GM19467 (cell line): Measurements from ENCODE around the gene PTX4.
"Not testable (repeated sequence)": the region's sequence is repeated elsewhere in the genome, so short reads cannot be mapped to it uniquely, and the experiment has no call there.

Experiments used
- ATAC-seq: cut with Tn5 transposase; IDR thresholded peaks from one replicate; pipeline ENCODE4 v1.9.1; 2021; ENCODE audit warnings: mild to moderate bottlenecking, moderate library complexity; ENCODE audit not compliant: unreplicated experiment

PTX4 gene

DNA sequence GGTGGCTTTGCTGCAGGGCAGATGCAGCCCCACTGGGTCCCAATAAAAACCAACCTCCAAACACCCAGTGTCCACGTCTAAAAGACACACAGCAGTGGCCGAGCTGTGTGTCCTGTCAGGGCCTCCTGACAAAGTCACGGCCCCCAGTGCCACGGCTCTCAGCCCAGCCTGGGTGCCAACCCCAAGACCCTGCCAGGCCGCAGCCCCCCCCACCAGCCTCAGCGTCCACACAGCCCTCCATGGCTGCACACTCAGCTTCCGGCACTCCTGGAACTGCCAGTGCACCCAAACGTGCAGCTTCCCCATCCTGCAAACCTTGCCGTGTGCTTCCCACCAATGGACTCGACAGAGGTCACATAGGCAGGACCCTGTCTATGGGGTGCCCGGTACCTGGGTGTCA is 40.8 kb downstream of the PTX4 start:
- ATAC-seq, result no peak

- ATAC-seq, result no peak
Observed at GRCh38 chr16:1446296-1447080, 42.3 kb downstream of the PTX4 start.

DNA sequence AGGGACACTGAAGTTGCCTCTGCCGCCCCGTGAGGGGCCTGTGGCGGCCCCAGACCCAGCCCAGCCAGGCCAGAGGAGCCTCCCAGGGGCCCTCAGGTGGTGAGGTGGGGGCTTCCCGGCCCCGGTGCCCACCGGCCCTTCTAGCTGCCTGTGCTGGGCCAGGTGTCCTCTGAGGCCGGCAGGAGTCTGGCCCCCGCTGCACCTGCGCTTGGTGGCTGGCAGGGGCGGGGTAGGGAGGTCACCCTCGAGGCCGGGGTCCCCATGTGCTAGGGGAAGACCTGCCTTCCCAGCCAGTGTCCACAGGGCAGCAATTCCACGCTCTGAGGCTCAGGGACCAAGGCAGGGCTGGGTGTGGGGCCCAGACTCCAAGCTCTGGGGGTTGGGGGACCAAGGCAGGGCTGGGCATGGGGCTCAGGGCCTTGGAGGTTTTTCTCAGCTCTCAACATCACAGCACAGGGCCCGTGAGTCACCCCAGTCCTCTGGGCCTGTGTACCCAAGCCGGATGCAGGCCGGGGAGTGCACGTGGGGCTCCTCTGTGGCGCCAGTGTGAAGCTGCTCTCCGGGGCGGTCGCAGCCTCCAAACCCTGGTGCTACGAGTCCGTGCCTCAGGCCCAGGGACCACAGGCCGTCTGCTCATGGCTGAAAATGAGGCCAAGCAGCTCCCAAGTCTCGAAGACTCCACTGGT is 43.1 kb downstream of the PTX4 start:
- no peak for ATAC-seq

DNA sequence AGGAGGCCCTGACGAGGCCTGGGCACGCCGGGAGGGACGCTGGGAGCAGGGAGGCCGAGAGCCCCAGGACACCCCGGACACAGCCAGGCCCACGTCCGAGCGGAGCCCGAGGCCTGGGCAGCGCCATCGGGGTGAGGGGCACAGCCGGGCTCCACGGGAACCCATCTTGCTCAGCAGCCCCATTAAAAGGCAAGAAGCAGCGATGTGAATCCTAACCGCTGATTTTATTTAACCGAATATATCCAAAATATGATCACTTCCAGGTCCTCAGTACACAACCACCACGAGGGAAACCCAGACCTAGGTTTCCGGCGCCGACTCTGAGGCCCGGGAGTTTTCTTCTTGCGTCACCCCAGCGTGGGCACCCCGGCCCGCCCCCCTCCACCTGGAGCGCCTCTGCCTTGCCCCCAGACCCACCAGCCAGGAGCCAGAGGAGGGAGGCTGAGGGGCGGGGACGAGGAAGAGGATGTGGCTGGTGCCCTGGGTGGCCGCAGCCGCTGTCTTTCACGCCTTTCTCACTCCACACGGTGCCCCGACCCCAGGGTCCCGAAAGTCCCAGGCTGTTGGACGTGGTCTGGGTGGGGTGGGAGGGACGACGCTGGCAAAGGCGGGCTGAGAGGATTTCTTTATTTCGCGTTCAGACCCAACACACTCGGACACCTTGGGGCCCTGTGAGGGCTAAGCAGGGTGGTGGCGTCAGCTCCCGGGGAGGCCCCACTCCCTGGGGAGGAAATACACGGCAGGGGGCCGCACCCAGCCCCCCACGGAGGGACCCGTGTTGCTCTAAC is 43.8 kb downstream of the PTX4 start:
- ATAC-seq, result no peak

DNA sequence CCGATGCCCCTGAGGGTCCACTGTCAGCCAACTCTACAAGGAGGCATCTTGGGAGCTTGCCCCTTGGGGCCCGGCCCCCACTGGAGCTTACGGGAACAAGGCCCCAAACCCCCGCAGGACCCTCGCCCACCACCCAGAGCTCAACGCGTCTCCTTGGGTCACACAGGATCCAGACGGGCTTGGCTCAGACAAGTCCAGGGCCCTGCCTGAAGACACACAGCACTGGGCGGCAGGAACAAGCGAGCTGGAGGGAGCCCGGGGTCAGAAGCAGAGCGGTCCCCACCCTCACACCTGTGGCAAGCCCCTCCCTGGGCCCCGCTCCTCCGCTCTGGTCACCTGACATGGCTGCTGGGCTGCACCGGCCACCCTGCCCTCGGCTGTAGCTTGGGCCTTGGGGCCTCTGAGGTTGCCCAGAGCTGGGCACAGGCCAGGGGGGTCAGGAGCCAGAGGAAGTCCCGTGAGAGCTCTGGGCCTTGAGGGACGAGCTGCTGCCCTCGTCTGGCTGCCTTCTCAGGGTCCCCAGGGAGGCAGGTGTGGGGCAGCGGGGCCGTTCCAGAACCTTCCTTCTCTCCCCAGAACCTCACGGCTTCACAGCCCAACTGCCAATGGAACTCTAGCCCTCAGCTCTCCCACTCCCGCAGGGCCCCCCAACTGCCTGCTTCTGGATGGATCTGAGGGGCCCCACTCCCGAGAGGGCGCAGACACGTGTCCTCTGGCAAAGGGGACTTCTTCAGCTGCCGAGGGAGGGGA is 44.6 kb downstream of the PTX4 start, which contains the start of gene CCDC154:
Gene CCDC154, minus strand, starts transcription at position 577 of the 750 bp plus-strand sequence. Its CDS starts 234 bp downstream, at position 343.
- no peak for ATAC-seq

DNA sequence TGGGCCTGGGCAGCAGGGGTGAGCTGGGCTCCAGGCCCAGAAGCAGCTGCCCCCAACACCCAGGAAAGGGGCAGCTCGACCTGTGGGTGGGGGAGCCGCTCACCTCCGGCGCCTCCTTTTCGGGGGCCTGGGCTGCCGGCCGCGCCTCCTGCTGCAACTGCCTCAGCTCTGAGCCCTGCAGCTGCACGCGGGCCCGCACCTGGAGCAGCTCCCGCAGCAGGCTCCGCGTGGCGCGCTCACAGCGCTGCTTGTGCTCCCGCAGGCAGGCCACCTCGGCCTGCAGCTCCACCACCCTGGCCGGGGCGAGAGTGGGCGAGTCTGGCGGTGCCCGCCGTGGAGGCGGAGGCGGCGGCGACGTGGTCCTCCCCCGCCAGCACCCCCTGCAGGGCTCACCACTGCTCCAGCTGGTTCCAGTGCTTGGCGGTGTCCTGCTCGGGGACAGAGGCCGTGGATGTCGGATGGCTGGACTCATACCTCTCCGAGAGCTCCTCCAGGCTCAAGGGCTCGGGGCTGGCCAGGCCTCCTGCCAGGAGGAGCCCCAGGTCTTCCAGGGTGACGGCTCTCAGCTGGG is 45.3 kb downstream of the PTX4 start:
- ATAC-seq, result no peak

GRCh38 chr16:1442697-1443096 is 46.0 kb downstream of the PTX4 start:
- no peak for ATAC-seq

- ATAC-seq, result no peak
Observed at GRCh38 chr16:1441391-1441829, 47.3 kb downstream of the PTX4 start.

DNA sequence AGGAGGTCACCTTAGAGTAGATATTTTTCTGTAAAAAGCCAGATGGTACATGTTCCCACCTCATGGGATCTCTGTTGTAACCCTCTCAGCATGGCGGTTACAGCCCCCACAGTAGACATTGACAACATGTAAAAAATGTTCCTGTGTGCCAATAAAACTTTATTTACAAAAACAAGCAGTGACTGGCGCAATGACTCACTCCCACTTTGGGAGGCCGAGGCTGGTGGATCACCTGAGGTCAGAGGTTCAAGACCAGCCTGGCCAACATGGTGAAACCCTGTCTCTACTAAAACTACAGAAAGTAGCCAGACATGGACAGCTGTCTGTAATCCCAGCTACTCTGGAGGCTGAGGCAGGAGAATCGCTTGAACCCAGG is 49.1 kb downstream of the PTX4 start:
- not testable (repeated sequence) for ATAC-seq

GRCh38 chr16:1439058-1439698 is 49.6 kb downstream of the PTX4 start:
- no peak for ATAC-seq

DNA sequence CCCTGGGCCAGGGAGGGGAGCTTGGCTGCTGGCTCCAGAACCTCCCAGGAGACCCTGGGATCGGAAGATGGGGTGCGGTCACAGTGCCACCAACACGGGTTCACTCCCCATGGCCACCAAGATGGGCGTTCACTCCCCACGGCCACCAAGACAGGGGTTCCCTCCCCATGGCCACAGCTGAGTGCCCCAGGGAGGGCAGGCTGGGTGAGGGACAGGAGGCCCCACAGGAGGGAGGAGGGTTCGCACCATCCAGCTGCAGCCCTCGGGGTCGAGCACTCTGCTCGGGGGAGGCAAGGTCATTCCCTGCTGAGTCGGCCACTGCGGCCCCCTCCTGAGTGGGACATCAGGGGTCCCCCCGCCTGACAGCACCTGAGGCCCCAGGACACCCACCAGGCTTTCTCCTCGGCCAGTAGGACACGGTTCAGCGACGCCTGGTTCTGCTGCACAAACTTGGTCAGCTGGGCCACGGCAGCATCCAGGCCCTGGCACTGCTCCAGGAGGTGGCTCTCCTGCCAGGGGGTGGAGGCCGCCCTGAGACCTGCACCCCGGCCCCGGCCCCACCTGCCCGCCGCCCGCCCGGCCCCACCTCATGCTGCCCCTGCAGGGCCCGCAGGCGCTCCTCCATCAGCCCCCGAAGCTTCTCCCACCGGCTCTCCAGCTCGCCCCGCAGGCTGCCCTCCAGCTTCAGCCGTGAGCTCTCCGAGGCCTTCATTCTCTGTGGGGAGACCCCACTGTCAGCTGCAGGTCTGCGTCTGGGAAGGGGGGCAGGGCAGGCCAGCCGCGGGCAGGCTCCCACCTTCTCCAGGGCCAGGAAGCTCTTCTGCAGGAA is 50.3 kb downstream of the PTX4 start:
- ATAC-seq, result no peak

GRCh38 chr16:1437606-1438005 is 51.1 kb downstream of the PTX4 start:
- ATAC-seq, result no peak

DNA sequence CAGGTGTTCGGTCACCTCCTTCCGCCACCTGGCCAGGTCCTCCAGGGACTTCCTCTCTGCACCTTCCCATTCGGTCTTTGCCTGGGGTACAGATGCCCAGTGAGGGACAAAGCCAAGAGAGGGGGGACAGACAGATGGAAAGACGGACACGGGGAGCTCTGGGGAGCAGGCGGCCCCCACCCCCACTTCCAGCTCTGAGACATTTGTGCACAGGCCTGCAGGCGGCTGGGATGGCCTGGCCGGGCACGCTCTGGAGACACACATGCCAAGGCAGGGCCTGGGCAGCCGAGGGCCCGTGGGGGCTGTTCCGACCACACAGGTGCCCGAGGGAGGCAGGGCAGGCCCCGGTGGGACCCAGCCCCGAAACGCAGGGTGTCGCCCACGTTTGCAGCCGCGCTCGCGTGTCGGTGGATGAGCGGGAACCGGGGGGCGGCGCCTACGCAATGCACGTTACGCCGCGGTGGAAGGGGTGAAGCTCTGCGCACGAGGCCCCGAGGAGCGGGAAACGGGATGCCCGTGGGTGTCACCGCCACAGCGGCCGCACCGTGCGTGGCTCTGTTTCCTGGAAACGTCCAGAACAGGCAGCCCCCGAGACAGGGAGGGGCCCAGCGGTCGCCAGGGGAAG is 51.9 kb downstream of the PTX4 start:
- ATAC-seq, result no peak

DNA sequence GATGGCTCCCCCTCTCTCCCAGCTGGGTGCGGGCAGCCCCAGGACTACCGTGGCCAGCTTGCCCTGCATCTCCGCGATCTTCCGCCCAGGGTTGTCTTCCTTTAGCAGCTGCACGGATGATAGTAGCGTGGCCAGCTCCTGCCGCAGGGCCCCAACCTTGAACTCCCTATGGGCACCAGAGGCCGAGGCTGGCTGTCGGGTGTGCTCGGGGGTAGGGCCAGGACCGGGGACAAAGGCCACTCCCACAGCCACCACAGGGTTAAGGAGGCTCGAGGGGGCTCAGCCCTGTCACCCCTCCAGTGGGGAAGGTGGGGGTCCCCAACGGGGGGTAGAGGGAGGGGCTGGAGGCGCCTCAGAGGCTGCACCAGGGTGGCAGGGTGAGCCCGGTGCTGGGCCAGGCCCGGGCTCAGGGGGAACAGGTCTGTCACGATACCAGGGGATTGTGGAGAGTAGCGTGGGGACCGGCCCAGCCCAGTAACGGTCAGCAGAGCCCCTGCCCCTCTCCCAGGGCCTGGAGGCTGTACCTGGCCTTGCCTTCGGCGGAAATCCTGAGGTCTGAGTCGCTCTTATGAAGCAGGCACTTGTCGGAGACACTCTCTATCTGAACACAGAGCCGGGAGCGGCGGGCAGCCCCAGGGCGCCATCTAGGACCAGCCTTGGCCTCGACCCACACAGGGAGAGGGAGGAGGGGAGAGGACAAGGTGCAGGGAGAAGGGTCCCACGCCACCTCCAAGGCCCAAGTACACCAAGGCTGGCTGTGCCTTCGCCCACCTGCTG is 52.6 kb downstream of the PTX4 start:
- no peak for ATAC-seq
